LNCaP clone FGC (cell line): ENCODE results near the gene OR51Q1.

Experiments used
- DNase-seq: peaks from one replicate; pipeline ENCODE4 v3.0.0-alpha.2; 2011; ENCODE audit warnings: low read depth
- H3K4me3 ChIP-seq: 2 replicates; pipeline ENCODE4 v1.5.1; 2011; ENCODE audit warnings: mild to moderate bottlenecking, low read depth, low read length, control low read depth
- TF ChIP-seq, protein P1 (sequence below): IDR thresholded peaks from 2 replicates; pipeline ENCODE4 v1.5.1; 2012; ENCODE audit warnings: mild to moderate bottlenecking; ENCODE audit not compliant: control insufficient read depth, insufficient read depth; ENCODE audit errors: extremely low read depth

Gene OR51Q1

DNA sequence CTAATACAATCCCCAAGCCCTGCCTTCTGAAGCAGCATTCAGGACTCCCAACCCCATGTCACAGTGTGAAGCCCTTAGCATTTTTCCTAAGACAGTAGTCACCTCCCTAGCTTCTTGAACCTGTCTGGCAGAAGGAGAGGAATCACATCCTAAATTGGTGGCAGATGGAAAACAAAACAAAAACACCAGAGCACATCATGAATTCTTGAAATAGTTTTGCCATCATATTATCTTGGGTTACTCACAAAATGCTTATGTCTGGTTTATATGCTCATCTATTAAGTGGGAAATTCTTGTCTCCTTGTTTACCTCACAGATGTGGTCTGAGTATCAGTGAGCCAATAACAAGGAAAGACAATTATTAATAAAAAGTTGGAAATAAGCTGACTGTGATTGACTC lies 23.0 kb upstream of the OR51Q1 start:
- H3K4me3 ChIP-seq = no peak overlapping the region
- TF ChIP-seq, protein P1, sequence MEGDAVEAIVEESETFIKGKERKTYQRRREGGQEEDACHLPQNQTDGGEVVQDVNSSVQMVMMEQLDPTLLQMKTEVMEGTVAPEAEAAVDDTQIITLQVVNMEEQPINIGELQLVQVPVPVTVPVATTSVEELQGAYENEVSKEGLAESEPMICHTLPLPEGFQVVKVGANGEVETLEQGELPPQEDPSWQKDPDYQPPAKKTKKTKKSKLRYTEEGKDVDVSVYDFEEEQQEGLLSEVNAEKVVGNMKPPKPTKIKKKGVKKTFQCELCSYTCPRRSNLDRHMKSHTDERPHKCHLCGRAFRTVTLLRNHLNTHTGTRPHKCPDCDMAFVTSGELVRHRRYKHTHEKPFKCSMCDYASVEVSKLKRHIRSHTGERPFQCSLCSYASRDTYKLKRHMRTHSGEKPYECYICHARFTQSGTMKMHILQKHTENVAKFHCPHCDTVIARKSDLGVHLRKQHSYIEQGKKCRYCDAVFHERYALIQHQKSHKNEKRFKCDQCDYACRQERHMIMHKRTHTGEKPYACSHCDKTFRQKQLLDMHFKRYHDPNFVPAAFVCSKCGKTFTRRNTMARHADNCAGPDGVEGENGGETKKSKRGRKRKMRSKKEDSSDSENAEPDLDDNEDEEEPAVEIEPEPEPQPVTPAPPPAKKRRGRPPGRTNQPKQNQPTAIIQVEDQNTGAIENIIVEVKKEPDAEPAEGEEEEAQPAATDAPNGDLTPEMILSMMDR = no peak
- no peak for DNase-seq

DNA sequence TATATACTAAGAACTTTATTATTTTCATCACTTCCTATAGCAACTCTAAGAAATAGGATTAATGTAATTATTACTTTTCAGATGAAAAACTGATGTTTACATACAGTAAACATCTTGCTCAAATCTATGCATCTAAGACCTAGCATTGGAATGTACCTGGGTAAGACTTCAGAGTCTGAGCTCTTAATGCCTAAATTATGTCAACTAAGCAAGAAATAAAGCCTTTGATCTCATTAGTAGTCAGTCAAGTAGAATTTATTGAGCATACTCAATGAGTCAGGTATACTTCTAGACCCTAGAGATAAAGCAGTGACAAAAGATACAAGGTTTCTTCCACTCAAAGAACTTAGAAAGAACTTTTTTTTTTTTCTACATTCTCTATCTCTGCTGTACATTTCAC lies 16.7 kb upstream of the OR51Q1 start:
- H3K4me3 ChIP-seq = no peak overlapping the region
- no peak for DNase-seq
- TF ChIP-seq, protein P1 = no peak

DNA sequence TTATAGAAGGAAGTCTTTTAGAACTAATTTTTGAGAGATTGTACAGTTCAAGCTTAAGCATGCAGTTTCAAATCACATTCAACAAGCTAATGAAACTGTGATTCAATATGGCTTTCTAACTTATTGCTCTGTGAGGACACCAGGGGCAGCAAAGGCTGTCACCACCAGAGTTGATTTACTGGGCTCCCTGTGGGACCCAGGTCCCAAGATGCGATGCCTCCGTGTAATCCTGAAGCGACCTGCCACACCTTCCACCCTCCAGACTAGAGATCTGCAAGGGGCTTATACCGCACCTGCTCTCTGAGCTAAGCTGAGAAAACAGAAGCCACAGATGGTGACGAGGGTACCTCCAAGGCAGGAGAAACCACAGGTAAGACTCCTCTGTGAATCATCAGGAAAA lies 918 bp upstream of the OR51Q1 start:
- no peak for DNase-seq
- TF ChIP-seq, protein P1 = no peak
- no peak overlapping the region for H3K4me3 ChIP-seq

DNA sequence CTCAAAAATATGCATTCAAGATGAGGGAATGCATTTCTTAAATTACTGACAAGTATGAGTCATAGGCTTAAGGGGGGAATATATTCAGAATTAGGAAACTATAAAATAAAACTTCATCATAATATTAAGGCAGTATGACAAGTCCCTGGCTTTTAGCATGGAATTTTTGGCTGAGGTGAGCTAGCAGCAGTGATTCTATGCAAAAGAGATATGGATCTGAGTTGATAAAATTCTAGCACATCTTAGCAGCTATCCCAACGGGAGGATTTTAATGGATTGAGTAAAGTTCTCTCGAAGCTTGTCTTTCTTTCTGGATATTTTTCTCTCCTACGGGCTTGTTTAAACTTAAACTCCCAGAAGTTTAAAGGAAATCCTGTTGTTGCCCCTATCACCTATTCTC lies 1.2 kb downstream of the OR51Q1 start:
- TF ChIP-seq, protein P1 = no peak
- no peak overlapping the region for H3K4me3 ChIP-seq
- no peak for DNase-seq

DNA sequence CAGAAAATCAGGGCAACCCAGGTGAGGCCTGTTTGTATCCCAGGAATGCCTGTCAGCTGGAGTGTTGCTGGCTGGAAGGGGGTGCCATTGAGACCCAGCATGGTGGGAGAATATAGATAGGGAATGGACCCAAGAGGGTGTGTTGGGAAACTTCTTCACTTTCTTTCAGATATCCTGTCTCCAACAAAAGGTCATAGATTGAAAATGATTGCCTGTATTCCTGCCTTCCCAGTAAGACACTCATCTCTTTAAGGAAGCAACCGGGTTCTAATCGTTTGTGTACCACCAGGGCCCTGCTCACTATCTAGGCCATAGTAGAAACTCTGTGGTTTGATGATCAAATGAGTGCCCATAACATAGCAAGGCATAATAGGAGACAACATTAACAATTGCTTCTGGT lies 19.5 kb downstream of the OR51Q1 start, which contains the start of gene OR51I1:
Gene OR51I1 (minus strand): TSS at position 101 of the 400 bp plus-strand sequence. CDS start 0 bp downstream, at position 101.
- H3K4me3 ChIP-seq = no peak within 1 kb of the TSS
- DNase-seq = no peak
- TF ChIP-seq, protein P1 = no peak

DNA sequence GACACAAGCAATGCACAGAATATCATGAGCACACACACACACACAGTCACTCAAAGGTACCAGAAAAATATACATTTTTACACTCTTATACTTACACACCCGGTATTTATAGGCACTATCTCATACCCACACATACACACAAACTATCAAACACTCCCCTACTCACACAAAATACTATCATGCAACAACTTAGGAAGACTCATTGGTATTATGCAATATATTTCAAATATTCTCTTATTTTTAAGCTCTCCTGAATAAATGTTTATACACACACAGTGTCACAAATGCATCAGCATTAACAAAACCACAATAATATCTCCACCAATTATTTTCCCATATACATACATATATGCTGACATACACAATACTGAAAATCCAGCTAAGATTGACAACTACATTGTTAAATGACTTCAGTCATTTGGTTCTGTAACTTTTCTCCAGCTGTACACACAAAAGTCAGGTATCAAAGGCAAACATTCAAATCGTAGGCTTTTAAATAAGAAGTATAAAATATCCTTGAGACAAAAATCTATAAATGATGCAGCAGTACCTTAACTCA lies 22.0 kb downstream of the OR51Q1 start:
- DNase-seq = no peak
- no peak overlapping the region for H3K4me3 ChIP-seq
- TF ChIP-seq, protein P1 = no peak

DNA sequence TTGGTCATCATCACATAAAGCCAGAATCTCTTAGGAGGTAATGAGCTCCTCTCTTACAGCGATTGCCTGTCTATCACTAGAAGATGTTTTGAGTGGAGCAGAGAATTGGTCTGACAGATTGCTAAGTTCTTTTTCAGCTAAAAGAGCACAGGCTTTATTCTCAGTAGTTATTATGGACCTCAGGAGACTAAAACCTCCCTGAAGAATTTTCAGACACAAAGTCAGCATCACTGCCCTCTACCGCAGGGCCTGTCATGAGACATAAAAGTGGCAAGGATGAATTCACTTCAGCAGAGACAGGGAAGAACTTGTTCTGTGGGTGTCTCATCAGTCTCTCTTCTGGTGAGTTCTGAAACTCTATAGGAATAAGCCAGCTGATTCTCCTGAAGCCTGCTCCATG lies 27.1 kb downstream of the OR51Q1 start, which contains the start of gene OR51I2:
Gene OR51I2 (plus strand): TSS at position 301 of the 400 bp plus-strand sequence. CDS start 4,166 bp downstream, outside the sequence.
- TF ChIP-seq, protein P1 = no peak
- no peak for DNase-seq

More for the DNA sequence above, 27.1 kb downstream of the OR51Q1 start, which contains the start of gene OR51I2:
- no peak within 1 kb of the TSS for H3K4me3 ChIP-seq
